Measurements from ENCODE around the gene SNX11.

SNX11 gene

DNA sequence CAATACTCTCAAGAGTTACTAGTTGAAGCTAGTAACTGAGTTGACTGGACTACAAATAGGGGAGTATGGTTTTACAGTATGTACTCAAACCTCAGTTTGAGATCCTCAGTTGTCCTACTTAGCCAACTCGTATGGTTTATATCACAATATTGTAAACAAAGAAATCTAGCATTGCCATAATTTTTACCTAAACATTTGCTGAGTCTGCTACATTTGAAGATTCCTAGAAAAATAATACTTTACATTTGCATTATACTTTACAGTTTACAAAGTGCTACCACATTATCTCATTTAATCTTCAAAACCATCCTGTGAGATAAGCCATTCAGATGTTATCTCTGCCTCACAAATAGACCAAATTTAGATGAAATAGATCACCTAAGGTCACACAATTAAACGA, 22.6 kb upstream of the SNX11 start:
- TF ChIP-seq, protein P1, sequence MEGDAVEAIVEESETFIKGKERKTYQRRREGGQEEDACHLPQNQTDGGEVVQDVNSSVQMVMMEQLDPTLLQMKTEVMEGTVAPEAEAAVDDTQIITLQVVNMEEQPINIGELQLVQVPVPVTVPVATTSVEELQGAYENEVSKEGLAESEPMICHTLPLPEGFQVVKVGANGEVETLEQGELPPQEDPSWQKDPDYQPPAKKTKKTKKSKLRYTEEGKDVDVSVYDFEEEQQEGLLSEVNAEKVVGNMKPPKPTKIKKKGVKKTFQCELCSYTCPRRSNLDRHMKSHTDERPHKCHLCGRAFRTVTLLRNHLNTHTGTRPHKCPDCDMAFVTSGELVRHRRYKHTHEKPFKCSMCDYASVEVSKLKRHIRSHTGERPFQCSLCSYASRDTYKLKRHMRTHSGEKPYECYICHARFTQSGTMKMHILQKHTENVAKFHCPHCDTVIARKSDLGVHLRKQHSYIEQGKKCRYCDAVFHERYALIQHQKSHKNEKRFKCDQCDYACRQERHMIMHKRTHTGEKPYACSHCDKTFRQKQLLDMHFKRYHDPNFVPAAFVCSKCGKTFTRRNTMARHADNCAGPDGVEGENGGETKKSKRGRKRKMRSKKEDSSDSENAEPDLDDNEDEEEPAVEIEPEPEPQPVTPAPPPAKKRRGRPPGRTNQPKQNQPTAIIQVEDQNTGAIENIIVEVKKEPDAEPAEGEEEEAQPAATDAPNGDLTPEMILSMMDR (IDR thresholded peaks at IDR 0.05) = no peak

DNA sequence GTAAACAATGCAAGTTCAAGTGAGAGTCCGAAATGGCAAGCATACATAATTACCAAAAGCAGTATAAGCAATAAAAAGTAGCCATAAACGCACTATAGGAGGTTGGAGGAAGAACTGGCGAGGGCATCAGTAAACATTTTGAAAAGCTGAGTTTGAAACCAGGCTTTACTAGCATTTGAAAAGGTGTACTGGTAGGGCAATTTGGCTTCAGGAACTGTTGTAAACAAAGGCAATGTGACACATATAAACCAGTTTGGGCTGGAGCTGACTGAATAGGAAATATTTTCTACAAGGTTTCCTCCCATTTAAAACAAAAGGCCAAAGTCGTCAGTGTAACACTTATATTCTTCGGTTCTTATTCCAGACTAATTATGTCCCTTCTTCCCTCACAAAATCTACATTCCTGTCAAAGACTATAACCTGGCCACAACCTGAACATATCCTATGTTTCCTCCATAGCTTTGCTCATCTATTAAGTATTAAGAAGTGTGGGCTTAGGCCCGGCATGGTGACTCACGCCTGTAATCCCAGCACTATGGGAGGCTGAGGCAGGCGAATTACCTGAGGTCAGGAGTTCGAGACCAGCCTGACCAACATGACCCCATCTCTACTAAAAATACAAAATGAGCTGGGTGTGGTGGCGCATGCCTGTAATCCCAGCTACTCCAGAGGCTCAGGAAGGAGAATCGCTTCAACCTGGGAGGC, 14.1 kb upstream of the SNX11 start:
- TF ChIP-seq, protein P1 (IDR thresholded peaks at IDR 0.05) = no peak

DNA sequence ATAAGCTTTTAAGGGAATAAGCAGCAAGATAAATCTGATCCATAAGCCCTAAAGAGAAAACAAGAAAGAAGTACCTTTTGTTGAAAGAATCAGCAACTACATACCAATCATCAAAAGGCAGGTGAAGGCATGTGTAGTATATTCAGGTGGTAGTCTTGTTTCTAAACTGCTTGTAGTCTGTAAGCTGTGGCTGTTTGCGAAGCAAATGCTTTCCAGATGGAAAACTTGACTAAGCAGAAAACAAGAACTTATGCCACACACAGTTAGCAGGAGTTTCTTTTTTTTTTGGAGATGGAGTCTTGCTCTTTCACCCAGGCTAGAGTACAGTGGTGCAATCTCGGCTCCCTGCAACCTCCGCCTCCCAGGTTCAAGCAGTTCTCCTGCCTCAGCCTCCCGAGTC, 12.0 kb upstream of the SNX11 start:
- TF ChIP-seq, protein P1 (IDR thresholded peaks at IDR 0.05) = no peak

DNA sequence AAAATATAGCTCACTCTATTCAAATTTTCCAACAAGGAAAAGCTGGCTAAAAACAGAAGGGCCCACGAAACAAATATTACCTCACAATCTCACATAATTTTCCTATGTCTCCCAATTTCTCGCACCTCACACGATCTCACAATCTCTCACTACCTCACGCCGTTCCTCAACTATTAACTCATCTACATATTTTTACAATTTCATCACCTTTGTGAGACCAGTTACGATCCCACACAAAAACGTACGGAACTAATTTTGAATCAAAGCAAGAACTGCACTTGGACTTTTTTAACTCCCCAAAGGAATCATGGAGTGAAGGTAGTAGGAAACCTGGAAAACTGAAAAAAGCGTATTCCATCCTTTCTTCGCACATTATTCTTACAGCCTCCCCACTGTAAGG, 7.4 kb upstream of the SNX11 start:
- TF ChIP-seq, protein P1 (IDR thresholded peaks at IDR 0.05) = no peak

DNA sequence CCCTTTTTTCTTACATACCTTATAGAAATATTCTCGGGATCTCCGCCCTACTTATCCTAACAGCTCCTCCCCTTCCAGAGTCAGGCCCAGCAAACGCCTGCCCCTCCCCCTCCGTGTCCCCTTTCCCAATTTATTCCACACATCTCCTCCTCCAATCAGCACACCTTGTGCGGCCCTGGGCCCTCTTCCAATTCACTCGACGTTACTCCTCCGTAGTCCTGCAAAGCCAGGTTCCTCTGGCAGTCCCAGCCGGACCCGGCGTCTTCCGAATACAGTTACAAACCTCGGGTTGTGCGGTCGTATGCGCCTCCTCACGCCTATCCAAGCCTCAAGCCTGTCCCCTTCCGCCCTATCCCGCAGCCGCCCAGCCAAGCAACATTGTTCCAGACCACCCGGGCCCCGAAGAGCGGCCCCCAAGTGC, 7.0 kb upstream of the SNX11 start:
- TF ChIP-seq, protein P1 (IDR thresholded peaks at IDR 0.05) = no peak

DNA sequence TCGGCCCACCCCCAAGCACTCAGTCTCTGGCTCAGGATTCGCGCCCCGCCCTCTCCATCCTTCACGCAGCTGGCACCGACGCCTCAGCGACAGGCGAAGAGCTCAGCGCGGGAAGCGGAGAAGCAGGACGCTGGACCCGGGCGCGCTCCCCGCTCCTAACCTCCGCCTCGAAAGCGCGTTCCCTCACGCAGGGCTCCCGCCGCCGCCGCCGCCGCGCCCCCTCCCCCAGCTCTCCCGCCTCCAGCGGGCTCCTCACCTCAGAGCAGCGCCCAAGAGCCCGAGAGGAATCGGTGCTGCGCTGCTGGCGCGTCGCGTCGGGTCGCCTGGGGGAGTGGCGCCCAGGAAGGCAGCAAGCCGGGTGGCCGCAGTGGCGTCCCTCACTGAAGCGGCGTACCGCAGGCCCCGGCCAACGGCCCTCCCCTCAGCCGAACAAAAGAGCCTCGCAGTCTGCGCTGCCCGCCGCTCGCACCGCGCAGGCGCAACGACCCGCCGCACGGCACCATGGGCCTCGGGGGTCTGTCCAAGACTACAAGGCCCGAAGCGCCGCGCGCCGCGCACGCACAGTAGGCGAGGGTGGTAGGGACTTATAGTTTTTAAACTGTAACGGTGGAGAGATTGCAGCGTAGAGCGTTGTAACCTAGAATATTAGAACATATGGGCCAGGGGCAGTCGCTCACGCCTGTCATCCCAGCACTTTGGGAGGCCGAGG, 6.4 kb upstream of the SNX11 start, which contains the start of gene CBX1:
Gene CBX1, minus strand, starts transcription at position 467 of the 709 bp plus-strand sequence. CDS start 24,474 bp downstream, outside the sequence.
- TF ChIP-seq, protein P1 (IDR thresholded peaks at IDR 0.05) = no peak

DNA sequence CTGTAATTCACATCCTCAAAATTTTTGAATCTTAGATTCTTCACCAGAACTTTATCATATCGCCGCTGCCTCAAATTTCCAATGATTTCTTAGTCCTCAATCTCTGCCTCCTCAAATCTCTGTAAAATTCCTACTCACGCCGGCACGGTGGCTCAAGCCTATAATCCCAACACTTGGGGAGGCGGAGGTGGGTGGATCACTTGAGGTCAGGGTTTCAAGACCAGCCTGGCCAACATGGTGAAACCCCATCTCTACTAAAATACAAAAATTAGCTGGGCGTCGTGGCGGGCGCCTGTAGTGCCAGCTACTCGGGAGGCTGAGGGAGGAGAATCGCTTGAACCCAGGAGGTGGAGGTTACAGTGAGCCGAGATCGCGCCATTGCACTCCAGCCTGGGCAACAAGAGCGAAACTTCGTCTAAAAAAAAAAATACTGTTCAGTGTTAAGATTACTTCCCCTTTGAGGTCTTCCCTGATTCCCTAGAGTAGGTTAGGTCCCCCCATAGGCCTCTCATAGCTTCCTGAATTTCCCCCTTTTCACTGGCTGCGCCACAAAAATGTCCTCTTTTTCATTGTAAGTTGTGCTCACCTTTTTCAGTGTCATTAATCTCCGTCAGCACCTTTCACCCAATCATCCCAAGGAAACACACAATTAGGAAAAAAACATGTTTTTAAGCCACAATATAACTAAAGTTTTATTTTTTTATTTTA, 5.4 kb upstream of the SNX11 start:
- TF ChIP-seq, protein P1 (IDR thresholded peaks at IDR 0.05) = no peak

Measured in LNCAP (cell line).